Hepatic stellate cell (primary cell): ENCODE results near the gene MRC1.

Experiments used
- DNase-seq: peaks from one replicate; pipeline ENCODE4 v3.0.0; 2011; ENCODE audit warnings: low spot score

MRC1 gene

GRCh38 chr10:17808971-17809841 is at the start of gene MRC1:
Gene MRC1 (plus strand): TSS chr10:17809348. CDS start chr10:17809466, 118 bp downstream.
- DNase-seq: no peak

- DNase-seq: no peak
These were observed 45.0 kb upstream of the MRC1 start for GRCh38 chr10:17764142-17764541.

- DNase-seq: no peak
These were observed 43.5 kb upstream of the MRC1 start for GRCh38 chr10:17765602-17766001.

GRCh38 chr10:17766731-17767130 is 42.4 kb upstream of the MRC1 start:
- DNase-seq: no peak

GRCh38 chr10:17768496-17768895 is 40.7 kb upstream of the MRC1 start:
- no peak for DNase-seq

GRCh38 chr10:17768957-17769356 is 40.2 kb upstream of the MRC1 start:
- no peak for DNase-seq

- DNase-seq: no peak
These were observed 38.1 kb upstream of the MRC1 start for GRCh38 chr10:17771017-17771416.

GRCh38 chr10:17779784-17780183 is 29.4 kb upstream of the MRC1 start:
- DNase-seq: no peak

- DNase-seq: no peak
These were observed 28.4 kb upstream of the MRC1 start for GRCh38 chr10:17780727-17781126.

GRCh38 chr10:17781856-17782255 is 27.3 kb upstream of the MRC1 start:
- DNase-seq: no peak

- DNase-seq: no peak
These were observed 26.1 kb upstream of the MRC1 start for GRCh38 chr10:17782921-17783665.

GRCh38 chr10:17783751-17784150 is 25.4 kb upstream of the MRC1 start:
- DNase-seq: no peak

GRCh38 chr10:17784688-17785087 is 24.5 kb upstream of the MRC1 start:
- DNase-seq: no peak

- no peak for DNase-seq
These were observed 23.7 kb upstream of the MRC1 start for GRCh38 chr10:17785276-17785930.

GRCh38 chr10:17787087-17787961 is 21.8 kb upstream of the MRC1 start:
- peak; percentile 80 for DNase-seq

GRCh38 chr10:17788646-17789045 is 20.5 kb upstream of the MRC1 start:
- DNase-seq: no peak

GRCh38 chr10:17789396-17789795 is 19.8 kb upstream of the MRC1 start:
- no peak for DNase-seq

GRCh38 chr10:17790651-17791050 is 18.5 kb upstream of the MRC1 start:
- DNase-seq: no peak

- no peak for DNase-seq
These were observed 16.2 kb upstream of the MRC1 start for GRCh38 chr10:17792991-17793390.

GRCh38 chr10:17793823-17794644 is 15.1 kb upstream of the MRC1 start:
- DNase-seq: no peak

GRCh38 chr10:17795083-17795482 is 14.1 kb upstream of the MRC1 start:
- no peak for DNase-seq
